Activated T-cell treated with anti-CD3 and anti-CD28 coated beads for 1 hour (primary cell): Measurements from ENCODE around the gene AIG1.
"Not testable (repeated sequence)": the region's sequence is repeated elsewhere in the genome, so short reads cannot be mapped to it uniquely, and the experiment has no call there.

ENCODE experiments used
- DNase-seq: peaks from one replicate; pipeline ENCODE4 v3.0.0-alpha.2; 2020; ENCODE audit warnings: low read depth

AIG1 gene

GRCh38 chr6:143332153-143332845, 271.6 kb downstream of the AIG1 start:
- DNase-seq: no peak

- DNase-seq: no peak
These were observed 272.4 kb downstream of the AIG1 start for GRCh38 chr6:143333081-143333480.

GRCh38 chr6:143333749-143334520, 273.2 kb downstream of the AIG1 start:
- DNase-seq: no peak

- DNase-seq: no peak
These were observed 275.2 kb downstream of the AIG1 start for GRCh38 chr6:143335865-143336264.

- no peak for DNase-seq
These were observed 275.9 kb downstream of the AIG1 start for GRCh38 chr6:143336446-143337152.

- DNase-seq: peak; percentile 41
These were observed 276.7 kb downstream of the AIG1 start for GRCh38 chr6:143337201-143337949.

GRCh38 chr6:143339223-143339622, 278.5 kb downstream of the AIG1 start:
- no peak for DNase-seq

GRCh38 chr6:143345477-143345876, 284.8 kb downstream of the AIG1 start:
- not testable (repeated sequence) for DNase-seq

GRCh38 chr6:143346004-143346403, 285.3 kb downstream of the AIG1 start:
- no peak for DNase-seq

GRCh38 chr6:143348531-143348930, 287.8 kb downstream of the AIG1 start:
- no peak for DNase-seq

GRCh38 chr6:143349530-143349929, 288.8 kb downstream of the AIG1 start:
- DNase-seq: no peak

- DNase-seq: no peak
These were observed 295.6 kb downstream of the AIG1 start for GRCh38 chr6:143356101-143356880.

- DNase-seq: no peak
These were observed 296.5 kb downstream of the AIG1 start for GRCh38 chr6:143357152-143357551.

GRCh38 chr6:143357561-143358255, 297.0 kb downstream of the AIG1 start:
- no peak for DNase-seq

GRCh38 chr6:143361536-143362191, 301.0 kb downstream of the AIG1 start:
- no peak for DNase-seq

- no peak for DNase-seq
These were observed 301.5 kb downstream of the AIG1 start for GRCh38 chr6:143362192-143362558.

GRCh38 chr6:143363299-143363698, 302.6 kb downstream of the AIG1 start:
- no peak for DNase-seq

GRCh38 chr6:143368426-143368825, 307.7 kb downstream of the AIG1 start:
- DNase-seq: no peak

- no peak for DNase-seq
These were observed 309.3 kb downstream of the AIG1 start for GRCh38 chr6:143369971-143370370.

GRCh38 chr6:143370812-143371370, 310.2 kb downstream of the AIG1 start:
- DNase-seq: no peak
